Vagina (tissue), 2 donors: ENCODE data around the gene SOHLH1. TPM values are rescaled to one million over a fixed set of nuclear protein-coding genes. Genes with fewer than 3 reads are reported as not detected.

Experiments
- DNase-seq, 2 donors: peaks; one replicate each; pipeline ENCODE4 v3.0.0-alpha.2; 2017; ENCODE audit errors: extremely low spot score in 2 of 2
- H3K27ac ChIP-seq: fragments of 200-600 bp; sonication (generic); one replicate; pipeline ENCODE4 v1.5.1; 2019
- H3K27me3 ChIP-seq: fragments of 200-600 bp; sonication (generic); one replicate; pipeline ENCODE4 v1.5.1; 2019
- H3K36me3 ChIP-seq, 2 donors: fragments of 200-600 bp; sonication (generic); one replicate each; pipeline ENCODE4 v1.5.1; 2017 to 2019
- H3K4me1 ChIP-seq: fragments of 200-600 bp; sonication (generic); one replicate; pipeline ENCODE4 v1.5.1; 2019
- H3K4me3 ChIP-seq, 2 donors: fragments of 200-600 bp; sonication (generic); 1 replicate in 1 of 2; 2 replicates in 1 of 2; pipeline ENCODE4 v1.5.1; 2016 to 2019
- H3K9me3 ChIP-seq: fragments of 200-600 bp; sonication (generic); one replicate; pipeline ENCODE4 v1.5.1; 2019
- CTCF ChIP-seq, 3 experiments: fragments of 450-650 bp in 2 of 3; fragments of 200-600 bp in 1 of 3; sonication (generic) in 1 of 3; IDR thresholded peaks; one replicate each; pipeline ENCODE4 v1.5.1; 2017 to 2019; ENCODE audit warnings: antibody characterized with exemption in 3 of 3, mild to moderate bottlenecking in 2 of 3, moderate library complexity in 2 of 3
- POLR2A ChIP-seq, 2 donors: fragments of 450-650 bp; IDR thresholded peaks; one replicate each; pipeline ENCODE4 v1.6.1; 2017; ENCODE audit warnings: antibody characterized with exemption in 2 of 2, mild to moderate bottlenecking in 2 of 2, moderate library complexity in 2 of 2
- POLR2AphosphoS5 ChIP-seq, 2 donors: sonication (generic); formaldehyde crosslinking; IDR thresholded peaks; one replicate each; pipeline ENCODE4 v1.9.0; 2017; ENCODE audit warnings: antibody characterized with exemption in 2 of 2, mild to moderate bottlenecking in 2 of 2, low read depth in 1 of 2; ENCODE audit not compliant: insufficient read depth in 1 of 2
- intact Hi-C: fragments of 100-400 bp; cut with DNase I; formaldehyde crosslinking; loops from one replicate; pipeline ENCODE4 v1.15.1; 2023
- total RNA-seq: library from RNA; depleted of rRNA; stranded (reverse); fragments of >200 nt; gene quantifications from one replicate; pipeline ENCODE4 v1.2.3, GENCODE V29; 2016

SOHLH1 gene
- total RNA-seq, 1 donor from 2014 or later = not detected

GRCh38 chr9:135680056-135680455 lies 19.2 kb downstream of the SOHLH1 start:
- no peak overlapping the region for H3K4me3 ChIP-seq
- H3K27ac ChIP-seq = no peak overlapping the region
- no peak for DNase-seq
- no peaks in the 10 kb centered on the region for H3K36me3 ChIP-seq
- H3K27me3 ChIP-seq = no peaks in the 10 kb centered on the region
- H3K9me3 ChIP-seq = no peaks in the 10 kb centered on the region
- intact Hi-C loops = no loop called here
- H3K4me1 ChIP-seq = no peaks in the 10 kb centered on the region
- TF ChIP-seq CTCF (IDR thresholded peaks at IDR 0.05) (no peak), POLR2A (IDR thresholded peaks at IDR 0.05) (no peak), POLR2AphosphoS5 (IDR thresholded peaks at IDR 0.05; ENCODE audit: insufficient read depth in 1 of 2, low read depth in 1 of 2) (no peak)

GRCh38 chr9:135678236-135679017 lies 20.9 kb downstream of the SOHLH1 start:
- Histone ChIP-seq H3K4me1 (no peaks in the 10 kb centered on the region), H3K27ac (no peak overlapping the region), H3K9me3 (no peaks in the 10 kb centered on the region), H3K36me3 (no peaks in the 10 kb centered on the region), H3K4me3 (no peak overlapping the region), H3K27me3 (no peaks in the 10 kb centered on the region)
- no peak for TF ChIP-seq POLR2A (IDR thresholded peaks at IDR 0.05)
- no peak for TF ChIP-seq POLR2AphosphoS5 (IDR thresholded peaks at IDR 0.05; ENCODE audit: insufficient read depth in 1 of 2, low read depth in 1 of 2)
- no peak for TF ChIP-seq CTCF (IDR thresholded peaks at IDR 0.05)
- no peak for DNase-seq
- intact Hi-C loops = no loop called here

- Histone ChIP-seq H3K9me3 (no peaks in the 10 kb centered on the region), H3K27ac (no peak overlapping the region), H3K36me3 (no peaks in the 10 kb centered on the region), H3K4me1 (no peaks in the 10 kb centered on the region), H3K27me3 (no peaks in the 10 kb centered on the region), H3K4me3 (no peak overlapping the region)
- DNase-seq = no peak
- intact Hi-C loops = no loop called here
- no peak for TF ChIP-seq POLR2AphosphoS5 (IDR thresholded peaks at IDR 0.05; ENCODE audit: insufficient read depth in 1 of 2, low read depth in 1 of 2)
Observed at GRCh38 chr9:135677641-135678168, 21.6 kb downstream of the SOHLH1 start.

GRCh38 chr9:135676891-135677290 lies 22.4 kb downstream of the SOHLH1 start:
- no peak for DNase-seq
- Histone ChIP-seq H3K9me3 (no peaks in the 10 kb centered on the region), H3K27me3 (no peaks in the 10 kb centered on the region), H3K4me1 (no peaks in the 10 kb centered on the region), H3K36me3 (no peaks in the 10 kb centered on the region), H3K27ac (no peak overlapping the region), H3K4me3 (no peak overlapping the region)
- TF ChIP-seq POLR2A (IDR thresholded peaks at IDR 0.05) = no peak
- TF ChIP-seq CTCF (IDR thresholded peaks at IDR 0.05) = no peak
- no peak for TF ChIP-seq POLR2AphosphoS5 (IDR thresholded peaks at IDR 0.05; ENCODE audit: insufficient read depth in 1 of 2, low read depth in 1 of 2)
- intact Hi-C loops = no loop called here

GRCh38 chr9:135674977-135675376 lies 24.3 kb downstream of the SOHLH1 start:
- TF ChIP-seq POLR2AphosphoS5 (IDR thresholded peaks at IDR 0.05; ENCODE audit: insufficient read depth in 1 of 2, low read depth in 1 of 2) = no peak
- no peak for TF ChIP-seq CTCF (IDR thresholded peaks at IDR 0.05)
- no peak for TF ChIP-seq POLR2A (IDR thresholded peaks at IDR 0.05)
- Histone ChIP-seq H3K27me3 (no peaks in the 10 kb centered on the region), H3K4me1 (no peaks in the 10 kb centered on the region), H3K4me3 (no peak overlapping the region), H3K36me3 (no peaks in the 10 kb centered on the region), H3K27ac (no peak overlapping the region), H3K9me3 (no peaks in the 10 kb centered on the region)
- no peak for DNase-seq
- intact Hi-C loops = no loop called here
